ENCODE measurements around the gene RNFT2. TPM values are rescaled to one million over a fixed set of nuclear protein-coding genes. Genes with fewer than 3 reads are reported as not detected.
A peak's percentile ranks its signal among the peaks of the same experiment; 100 is the strongest.

RNFT2 gene
- polyA plus RNA-seq, 2 of the 4 experiments (the other 2 are of a cell fraction): 2.6 to 7.2 TPM

DNA sequence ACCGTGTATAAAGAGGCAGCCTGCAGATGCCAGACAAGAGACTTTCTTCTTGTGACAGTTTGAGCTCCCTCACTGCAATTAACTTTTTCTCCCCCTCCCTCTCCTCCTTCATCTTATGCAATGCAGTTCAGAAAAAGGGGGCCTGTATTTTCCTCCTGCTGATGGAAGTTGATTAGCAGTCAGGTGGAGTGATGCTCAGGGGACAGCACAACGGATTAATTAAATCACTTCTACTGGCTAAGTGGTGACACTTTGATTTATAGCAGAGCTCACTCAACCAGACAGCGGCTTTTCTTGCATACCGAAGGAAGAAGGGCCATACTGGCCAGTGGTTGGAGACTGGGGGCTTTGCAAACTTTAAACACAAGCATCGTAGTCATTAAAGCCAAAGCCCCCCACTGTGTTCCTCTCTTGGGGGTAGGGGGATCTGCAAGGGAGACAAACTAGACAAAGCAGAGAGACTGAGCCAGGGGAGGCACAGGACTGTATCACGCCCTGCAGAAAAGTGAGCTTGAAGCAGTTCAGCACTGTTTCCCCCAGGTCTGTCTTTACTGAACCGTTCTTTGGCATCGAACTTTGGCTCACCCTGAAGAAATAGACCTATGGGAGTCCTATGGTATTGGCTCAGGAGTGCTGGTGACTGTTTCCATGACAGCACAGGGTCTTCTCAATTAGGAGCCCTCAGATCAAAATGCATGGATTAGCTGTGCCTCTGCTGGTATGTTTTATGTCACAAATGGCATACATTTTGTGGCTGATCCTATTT lies 48.0 kb upstream of the RNFT2 start:
- no peaks in the 10 kb centered on the region for H3K4me1 ChIP-seq
- FAIRE-seq (no peak), ATAC-seq (peak in 1 of 2 experiments; percentile 19; a peak in 2 of 6 replicates), DNase-seq (ENCODE audit: low read depth in 1 of 2, low spot score in 1 of 2) (no peak)
- no peak overlapping the region for H3K4me2 ChIP-seq
- no peak overlapping the region for H3K4me3 ChIP-seq
- H3K27ac ChIP-seq: no peak overlapping the region
- 64% methylated on average over 8 of the region's 8 CpGs for WGBS (ENCODE audit: missing lambda C conversion rate)
- TF ChIP-seq MAZ (IDR thresholded peaks at IDR 0.05; ENCODE audit: borderline replicate concordance, low read depth, low read length) (no peak), RAD21 (conservative IDR thresholded peaks at IDR 0.05 in 1 of 2, IDR thresholded peaks at IDR 0.05 in 1 of 2) (no peak), SMC3 (IDR thresholded peaks at IDR 0.05) (no peak), CEBPB (IDR thresholded peaks at IDR 0.05) (no peak), ESRRA (IDR thresholded peaks at IDR 0.05; ENCODE audit: borderline replicate concordance, low read length) (no peak), MAX (IDR thresholded peaks at IDR 0.05) (no peak), POLR2A (IDR thresholded peaks at IDR 0.05; ENCODE audit: low read length) (no peak), ZNF302 (CRISPR knock-in tag; IDR thresholded peaks at IDR 0.05) (no peak), GATA3 (IDR thresholded peaks at IDR 0.05; ENCODE audit: borderline replicate concordance) (no peak)
- TF ChIP-seq, protein P1, sequence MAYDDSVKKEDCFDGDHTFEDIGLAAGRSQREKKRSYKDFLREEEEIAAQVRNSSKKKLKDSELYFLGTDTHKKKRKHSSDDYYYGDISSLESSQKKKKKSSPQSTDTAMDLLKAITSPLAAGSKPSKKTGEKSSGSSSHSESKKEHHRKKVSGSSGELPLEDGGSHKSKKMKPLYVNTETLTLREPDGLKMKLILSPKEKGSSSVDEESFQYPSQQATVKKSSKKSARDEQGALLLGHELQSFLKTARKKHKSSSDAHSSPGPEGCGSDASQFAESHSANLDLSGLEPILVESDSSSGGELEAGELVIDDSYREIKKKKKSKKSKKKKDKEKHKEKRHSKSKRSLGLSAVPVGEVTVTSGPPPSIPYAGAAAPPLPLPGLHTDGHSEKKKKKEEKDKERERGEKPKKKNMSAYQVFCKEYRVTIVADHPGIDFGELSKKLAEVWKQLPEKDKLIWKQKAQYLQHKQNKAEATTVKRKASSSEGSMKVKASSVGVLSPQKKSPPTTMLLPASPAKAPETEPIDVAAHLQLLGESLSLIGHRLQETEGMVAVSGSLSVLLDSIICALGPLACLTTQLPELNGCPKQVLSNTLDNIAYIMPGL (CRISPR knock-in tag; IDR thresholded peaks at IDR 0.05; ENCODE audit: borderline replicate concordance): no peak
- POLR2A ChIA-PET: interaction anchor here (0.7 kb wide), 1 partner anchor 652 kb away, joined by 4 read pairs; no protein-coding TSS in a partner anchor
- no peaks in the 10 kb centered on the region for H3K9me3 ChIP-seq
- CTCF ChIA-PET: interaction anchor here (0.7 to 1.9 kb wide), 6 partner anchors 8 to 56 kb away, joined by 3 to 9 read pairs (median 4); no protein-coding TSS in a partner anchor

GRCh38 chr12:116691205-116691604 lies 46.9 kb upstream of the RNFT2 start:
- no peak overlapping the region for H3K4me2 ChIP-seq
- FAIRE-seq: no peak
- H3K4me3 ChIP-seq: no peak overlapping the region
- H3K4me1 ChIP-seq: no peaks in the 10 kb centered on the region
- DNase-seq (ENCODE audit: low read depth in 1 of 2, low spot score in 1 of 2): no peak
- CTCF ChIA-PET: interaction anchor here (0.7 to 1.9 kb wide), 3 partner anchors 10 to 18 kb away, joined by 3 to 9 read pairs (median 6); no protein-coding TSS in a partner anchor
- TF ChIP-seq CBX2 (IDR thresholded peaks at IDR 0.05; ENCODE audit: borderline replicate concordance, low read depth) (no peak), EP300 (IDR thresholded peaks at IDR 0.05) (no peak), BHLHE40 (IDR thresholded peaks at IDR 0.05; ENCODE audit: low read depth, low read length) (no peak), MAX (IDR thresholded peaks at IDR 0.05) (no peak)
- TF ChIP-seq, protein P2, sequence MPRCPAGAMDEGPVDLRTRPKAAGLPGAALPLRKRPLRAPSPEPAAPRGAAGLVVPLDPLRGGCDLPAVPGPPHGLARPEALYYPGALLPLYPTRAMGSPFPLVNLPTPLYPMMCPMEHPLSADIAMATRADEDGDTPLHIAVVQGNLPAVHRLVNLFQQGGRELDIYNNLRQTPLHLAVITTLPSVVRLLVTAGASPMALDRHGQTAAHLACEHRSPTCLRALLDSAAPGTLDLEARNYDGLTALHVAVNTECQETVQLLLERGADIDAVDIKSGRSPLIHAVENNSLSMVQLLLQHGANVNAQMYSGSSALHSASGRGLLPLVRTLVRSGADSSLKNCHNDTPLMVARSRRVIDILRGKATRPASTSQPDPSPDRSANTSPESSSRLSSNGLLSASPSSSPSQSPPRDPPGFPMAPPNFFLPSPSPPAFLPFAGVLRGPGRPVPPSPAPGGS (IDR thresholded peaks at IDR 0.05): no peak
- POLR2A ChIA-PET: no interaction called here
- 82% methylated on average over 7 of the region's 7 CpGs for WGBS (ENCODE audit: missing lambda C conversion rate)
- H3K9me3 ChIP-seq: no peaks in the 10 kb centered on the region
- H3K27ac ChIP-seq: no peak overlapping the region
- ATAC-seq: no peak

DNA sequence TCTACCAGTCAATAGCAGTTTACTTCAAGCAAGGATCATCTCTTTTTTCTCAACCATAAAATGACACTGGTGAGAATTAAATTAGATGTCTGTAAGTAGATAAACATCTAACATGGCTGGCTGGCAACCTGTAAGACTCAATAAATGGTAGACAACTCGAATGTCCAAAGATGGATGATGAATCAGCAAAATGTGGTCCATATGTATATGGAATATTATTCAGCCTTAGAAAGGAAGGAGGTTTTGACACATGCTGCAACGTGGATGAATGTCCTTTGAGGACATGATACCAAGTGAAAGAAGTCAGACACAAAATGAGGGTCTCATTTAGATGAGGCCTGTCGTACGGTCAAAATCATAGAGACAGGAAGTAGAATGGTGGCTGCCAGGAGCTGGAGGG lies 46.5 kb upstream of the RNFT2 start:
- ATAC-seq: no peak
- H3K4me1 ChIP-seq: no peaks in the 10 kb centered on the region
- 59% methylated on average over 4 of the region's 4 CpGs for WGBS (ENCODE audit: missing lambda C conversion rate)
- no peak for DNase-seq (ENCODE audit: low read depth in 1 of 2, low spot score in 1 of 2)
- ChIA-PET CTCF (interaction anchor here (1.5 kb wide), 1 partner anchor 17 kb away, joined by 6 read pairs; no protein-coding TSS in a partner anchor), POLR2A (no interaction called here)
- TF ChIP-seq MAFK (IDR thresholded peaks at IDR 0.05; ENCODE audit: partially characterized antibody) (peak; percentile 93), RFX5 (IDR thresholded peaks at IDR 0.05) (no peak), PHF8 (IDR thresholded peaks at IDR 0.05; ENCODE audit: borderline replicate concordance, low read depth) (no peak), JUN (IDR thresholded peaks at IDR 0.05) (no peak)
- H3K4me2 ChIP-seq: no peak overlapping the region
- no peak for FAIRE-seq
- H3K9me3 ChIP-seq: no peaks in the 10 kb centered on the region
- H3K4me3 ChIP-seq: no peak overlapping the region
- H3K27ac ChIP-seq: no peak overlapping the region
